ENCODE results near the gene EPHB2.

- no peak for TF ChIP-seq CTCF (IDR thresholded peaks at IDR 0.05)
- no peak for TF ChIP-seq EP300 (IDR thresholded peaks at IDR 0.05)
Measured at GRCh38 chr1:22839806-22840205, 129.2 kb downstream of the EPHB2 start.
